ENCODE results near the gene TTC22. TPM values are rescaled to one million over a fixed set of nuclear protein-coding genes. Genes with fewer than 3 reads are reported as not detected.
A peak's percentile ranks its signal among the peaks of the same experiment; 100 is the strongest.
"Not testable (repeated sequence)": the region's sequence is repeated elsewhere in the genome, so short reads cannot be mapped to it uniquely, and the experiment has no call there.

TTC22 gene
- total RNA-seq, 2 donors from 2014 or later, result 12.2 to 15.6 TPM

- TF ChIP-seq CTCF (IDR thresholded peaks at IDR 0.05), result no peak
- no peak for TF ChIP-seq POLR2A (IDR thresholded peaks at IDR 0.05)
- ATAC-seq (no peak), DNase-seq (no peak)
- 56 to 79% methylated on average over 2 to 4 of the region's 4 CpGs for WGBS, 2 donors
- peaks cover 8% of the 10 kb centered on the region for H3K4me1 ChIP-seq
- H3K36me3 ChIP-seq (replicated peaks in 1 of 2; ENCODE audit: insufficient read depth in 1 of 2, low read depth in 2 of 2), result no peaks in the 10 kb centered on the region
- H3K9me3 ChIP-seq, result no peaks in the 10 kb centered on the region
- H3K4me3 ChIP-seq, result no peak overlapping the region
- intact Hi-C loops (cut with DNase I), result no loop called here
- H3K27ac ChIP-seq, result no peak overlapping the region
- H3K27me3 ChIP-seq, result no peaks in the 10 kb centered on the region
Observed at GRCh38 chr1:54777011-54777410, 24.1 kb downstream of the TTC22 start.

GRCh38 chr1:54775828-54776721 is 25.0 kb downstream of the TTC22 start:
- DNase-seq, result peak in 1 of 4 donors; percentile 35
- H3K4me3 ChIP-seq; ATAC-seq; H3K4me1 ChIP-seq; intact Hi-C loops (cut with DNase I); H3K27me3 ChIP-seq; H3K36me3 ChIP-seq (replicated peaks in 1 of 2; ENCODE audit: insufficient read depth in 1 of 2, low read depth in 2 of 2); H3K27ac ChIP-seq; H3K9me3 ChIP-seq: not testable (repeated sequence)
- WGBS, 2 donors, result 79 to 81% methylated on average over 16 of the region's 16 CpGs

DNA sequence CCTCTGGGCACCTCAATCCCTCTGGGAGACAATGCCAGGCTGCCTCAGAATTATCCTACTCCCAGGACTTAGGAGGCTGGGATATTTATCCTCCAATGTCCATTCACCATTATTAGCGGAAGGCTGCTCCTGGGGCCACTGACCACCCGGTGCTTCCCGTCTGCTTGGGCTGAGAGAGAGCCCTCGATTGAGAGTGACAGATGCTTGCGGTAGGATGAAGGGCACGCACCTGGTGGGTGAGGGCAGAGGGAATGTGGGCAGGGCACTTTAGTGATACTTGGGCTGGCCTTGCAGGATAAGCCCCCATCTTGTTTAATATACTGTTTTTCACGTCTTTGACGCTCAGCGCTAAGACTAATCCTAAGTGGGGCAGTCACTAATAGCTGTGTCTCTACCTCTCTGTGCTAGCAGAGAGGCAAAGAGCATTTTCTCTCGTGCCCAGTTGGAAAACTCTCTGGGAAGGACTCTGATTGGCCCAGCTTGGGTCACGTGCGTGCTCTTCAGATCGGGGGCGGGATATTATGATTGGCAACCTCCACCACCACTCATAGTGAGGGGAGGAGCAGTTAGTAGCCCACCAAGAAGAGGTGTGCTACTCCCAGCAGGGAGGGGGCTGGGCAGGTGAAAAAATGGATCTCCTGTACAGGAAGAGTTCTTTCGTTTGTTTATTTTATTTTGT is 26.2 kb downstream of the TTC22 start:
- no peaks in the 10 kb centered on the region for H3K9me3 ChIP-seq
- ATAC-seq, result no peak
- DNase-seq, result no peak
- TF ChIP-seq CTCF (IDR thresholded peaks at IDR 0.05) (no peak), POLR2A (IDR thresholded peaks at IDR 0.05) (no peak)
- H3K27me3 ChIP-seq, result no peaks in the 10 kb centered on the region
- H3K4me1 ChIP-seq, result peaks cover 6% of the 10 kb centered on the region
- H3K36me3 ChIP-seq (replicated peaks in 1 of 2; ENCODE audit: insufficient read depth in 1 of 2, low read depth in 2 of 2), result no peaks in the 10 kb centered on the region
- H3K27ac ChIP-seq, result no peak overlapping the region
- 62 to 66% methylated on average over 15 of the region's 15 CpGs for WGBS, 2 donors
- intact Hi-C loops (cut with DNase I), result no loop called here
- H3K4me3 ChIP-seq, result no peak overlapping the region

GRCh38 chr1:54772951-54773350 is 28.2 kb downstream of the TTC22 start:
- no peaks in the 10 kb centered on the region for H3K27me3 ChIP-seq
- H3K36me3 ChIP-seq (replicated peaks in 1 of 2; ENCODE audit: insufficient read depth in 1 of 2, low read depth in 2 of 2), result no peaks in the 10 kb centered on the region
- H3K9me3 ChIP-seq, result no peaks in the 10 kb centered on the region
- H3K27ac ChIP-seq, result no peak overlapping the region
- WGBS, 2 donors, result 73 to 90% methylated on average over 2 of the region's 2 CpGs
- TF ChIP-seq POLR2A (IDR thresholded peaks at IDR 0.05), result no peak
- no peak for TF ChIP-seq CTCF (IDR thresholded peaks at IDR 0.05)
- intact Hi-C loops (cut with DNase I), result no loop called here
- H3K4me3 ChIP-seq, result no peak overlapping the region
- DNase-seq (no peak), ATAC-seq (no peak)
- H3K4me1 ChIP-seq, result peaks cover 6% of the 10 kb centered on the region

GRCh38 chr1:54768093-54768492 is 33.0 kb downstream of the TTC22 start:
- no peak for DNase-seq
- H3K27ac ChIP-seq, result no peak overlapping the region
- no peaks in the 10 kb centered on the region for H3K27me3 ChIP-seq
- intact Hi-C loops (cut with DNase I), result no loop called here
- H3K36me3 ChIP-seq (replicated peaks in 1 of 2; ENCODE audit: insufficient read depth in 1 of 2, low read depth in 2 of 2), result no peaks in the 10 kb centered on the region
- 61 to 86% methylated on average over 5 of the region's 5 CpGs for WGBS, 2 donors
- H3K4me3 ChIP-seq, result no peak overlapping the region
- H3K4me1 ChIP-seq, result peaks cover 11% of the 10 kb centered on the region
- no peak for ATAC-seq
- no peak for TF ChIP-seq CTCF (IDR thresholded peaks at IDR 0.05)
- TF ChIP-seq POLR2A (IDR thresholded peaks at IDR 0.05), result no peak
- no peaks in the 10 kb centered on the region for H3K9me3 ChIP-seq
